Measurements from ENCODE around the gene SETD6.

DNA sequence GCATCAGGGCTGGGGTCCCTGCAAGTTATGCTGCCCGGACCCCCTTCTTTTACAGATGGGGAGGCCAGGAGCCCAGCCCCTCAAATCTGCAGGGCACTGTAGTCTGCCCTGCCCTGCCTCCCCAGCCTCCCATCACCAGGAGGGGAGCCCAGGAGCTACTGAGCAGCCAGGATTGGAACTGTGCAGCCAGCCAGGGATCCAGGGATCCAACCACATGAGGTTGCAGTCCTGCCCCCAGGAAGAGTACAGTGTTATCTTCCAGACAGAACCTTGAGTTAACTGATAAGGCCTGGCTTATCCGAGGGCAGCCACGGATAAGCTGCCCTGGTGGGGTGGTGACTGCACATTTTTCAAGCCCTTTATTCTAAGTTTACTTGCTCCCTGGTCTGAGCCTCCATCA is 26.8 kb upstream of the SETD6 start:
- TF ChIP-seq, protein P1, sequence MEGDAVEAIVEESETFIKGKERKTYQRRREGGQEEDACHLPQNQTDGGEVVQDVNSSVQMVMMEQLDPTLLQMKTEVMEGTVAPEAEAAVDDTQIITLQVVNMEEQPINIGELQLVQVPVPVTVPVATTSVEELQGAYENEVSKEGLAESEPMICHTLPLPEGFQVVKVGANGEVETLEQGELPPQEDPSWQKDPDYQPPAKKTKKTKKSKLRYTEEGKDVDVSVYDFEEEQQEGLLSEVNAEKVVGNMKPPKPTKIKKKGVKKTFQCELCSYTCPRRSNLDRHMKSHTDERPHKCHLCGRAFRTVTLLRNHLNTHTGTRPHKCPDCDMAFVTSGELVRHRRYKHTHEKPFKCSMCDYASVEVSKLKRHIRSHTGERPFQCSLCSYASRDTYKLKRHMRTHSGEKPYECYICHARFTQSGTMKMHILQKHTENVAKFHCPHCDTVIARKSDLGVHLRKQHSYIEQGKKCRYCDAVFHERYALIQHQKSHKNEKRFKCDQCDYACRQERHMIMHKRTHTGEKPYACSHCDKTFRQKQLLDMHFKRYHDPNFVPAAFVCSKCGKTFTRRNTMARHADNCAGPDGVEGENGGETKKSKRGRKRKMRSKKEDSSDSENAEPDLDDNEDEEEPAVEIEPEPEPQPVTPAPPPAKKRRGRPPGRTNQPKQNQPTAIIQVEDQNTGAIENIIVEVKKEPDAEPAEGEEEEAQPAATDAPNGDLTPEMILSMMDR (IDR thresholded peaks at IDR 0.05): no peak
- no peak for TF ChIP-seq CHD2 (IDR thresholded peaks at IDR 0.05; ENCODE audit: low read length, partially characterized antibody)
- TF ChIP-seq MXI1 (IDR thresholded peaks at IDR 0.05; ENCODE audit: low read depth, low read length): no peak
- TF ChIP-seq POLR2AphosphoS5 (IDR thresholded peaks at IDR 0.05; ENCODE audit: low read depth, low read length): no peak
- no peak for TF ChIP-seq EZH2phosphoT487 (IDR thresholded peaks at IDR 0.05; ENCODE audit: borderline replicate concordance, low read depth)
- TF ChIP-seq, protein P2, sequence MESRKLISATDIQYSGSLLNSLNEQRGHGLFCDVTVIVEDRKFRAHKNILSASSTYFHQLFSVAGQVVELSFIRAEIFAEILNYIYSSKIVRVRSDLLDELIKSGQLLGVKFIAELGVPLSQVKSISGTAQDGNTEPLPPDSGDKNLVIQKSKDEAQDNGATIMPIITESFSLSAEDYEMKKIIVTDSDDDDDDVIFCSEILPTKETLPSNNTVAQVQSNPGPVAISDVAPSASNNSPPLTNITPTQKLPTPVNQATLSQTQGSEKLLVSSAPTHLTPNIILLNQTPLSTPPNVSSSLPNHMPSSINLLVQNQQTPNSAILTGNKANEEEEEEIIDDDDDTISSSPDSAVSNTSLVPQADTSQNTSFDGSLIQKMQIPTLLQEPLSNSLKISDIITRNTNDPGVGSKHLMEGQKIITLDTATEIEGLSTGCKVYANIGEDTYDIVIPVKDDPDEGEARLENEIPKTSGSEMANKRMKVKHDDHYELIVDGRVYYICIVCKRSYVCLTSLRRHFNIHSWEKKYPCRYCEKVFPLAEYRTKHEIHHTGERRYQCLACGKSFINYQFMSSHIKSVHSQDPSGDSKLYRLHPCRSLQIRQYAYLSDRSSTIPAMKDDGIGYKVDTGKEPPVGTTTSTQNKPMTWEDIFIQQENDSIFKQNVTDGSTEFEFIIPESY (IDR thresholded peaks at IDR 0.05; ENCODE audit: borderline replicate concordance, low read depth): no peak
- no peak for TF ChIP-seq SMC3 (IDR thresholded peaks at IDR 0.05; ENCODE audit: low read depth, low read length)
- TF ChIP-seq EP300 (IDR thresholded peaks at IDR 0.05; ENCODE audit: borderline replicate concordance in 1 of 2, low read depth in 1 of 2, low read length in 1 of 2): no peak
- TF ChIP-seq TCF12 (IDR thresholded peaks at IDR 0.05): no peak
- TF ChIP-seq, protein P3, sequence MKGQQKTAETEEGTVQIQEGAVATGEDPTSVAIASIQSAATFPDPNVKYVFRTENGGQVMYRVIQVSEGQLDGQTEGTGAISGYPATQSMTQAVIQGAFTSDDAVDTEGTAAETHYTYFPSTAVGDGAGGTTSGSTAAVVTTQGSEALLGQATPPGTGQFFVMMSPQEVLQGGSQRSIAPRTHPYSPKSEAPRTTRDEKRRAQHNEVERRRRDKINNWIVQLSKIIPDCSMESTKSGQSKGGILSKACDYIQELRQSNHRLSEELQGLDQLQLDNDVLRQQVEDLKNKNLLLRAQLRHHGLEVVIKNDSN (IDR thresholded peaks at IDR 0.05; ENCODE audit: borderline replicate concordance, low read depth): no peak
